HepG2 (cell line): Measurements from ENCODE around the gene LSM2. TPM values are rescaled to one million over a fixed set of nuclear protein-coding genes. Genes with fewer than 3 reads are reported as not detected.

Experiments used
- ADNP ChIP-seq: sonication (generic); formaldehyde crosslinking; IDR thresholded peaks from 2 replicates; pipeline ENCODE4 v1.4.0; 2020; ENCODE audit warnings: missing genetic modification reagents
- DRAP1 ChIP-seq: IDR thresholded peaks from 2 replicates; pipeline ENCODE4 v1.6.1; 2016; ENCODE audit warnings: missing genetic modification reagents, missing compliant biosample characterization
- E2F5 ChIP-seq: sonication (generic); formaldehyde crosslinking; conservative IDR thresholded peaks from 2 replicates; pipeline ENCODE4 v1.4.0; 2020; ENCODE audit warnings: missing genetic modification reagents
- GFI1 ChIP-seq: sonication (generic); formaldehyde crosslinking; IDR thresholded peaks from 2 replicates; pipeline ENCODE4 v1.5.0; 2020; ENCODE audit warnings: missing genetic modification reagents, mild to moderate bottlenecking, borderline replicate concordance
- HNF4A ChIP-seq: sonication (generic); formaldehyde crosslinking; IDR thresholded peaks from 2 replicates; pipeline ENCODE4 v1.4.0; 2020; ENCODE audit warnings: missing genetic modification reagents
- HNRNPH1 ChIP-seq: fragments of 200-400 bp; formaldehyde crosslinking; optimal IDR thresholded peaks from 2 replicates; pipeline ENCODE3; 2017; ENCODE audit warnings: mild to moderate bottlenecking, low read depth, low read length
- JARID2 ChIP-seq: sonication (generic); formaldehyde crosslinking; IDR thresholded peaks from 2 replicates; pipeline ENCODE4 v1.8.1; 2023; ENCODE audit warnings: missing genetic modification reagents, inconsistent platforms; ENCODE audit not compliant: insufficient replicate concordance
- KDM2A ChIP-seq: sonication (generic); formaldehyde crosslinking; IDR thresholded peaks from 2 replicates; pipeline ENCODE4 v1.4.0; 2020; ENCODE audit warnings: low read depth, missing genetic modification reagents, borderline replicate concordance
- MYNN ChIP-seq: sonication (generic); formaldehyde crosslinking; IDR thresholded peaks from 2 replicates; pipeline ENCODE4 v1.4.0; 2020; ENCODE audit warnings: mild to moderate bottlenecking, low read depth, missing genetic modification reagents
- RORA ChIP-seq: sonication (generic); formaldehyde crosslinking; IDR thresholded peaks from 2 replicates; pipeline ENCODE4 v1.5.0; 2020; ENCODE audit warnings: mild to moderate bottlenecking, missing genetic modification reagents, moderate library complexity
- SIX4 ChIP-seq: sonication (generic); formaldehyde crosslinking; IDR thresholded peaks from 2 replicates; pipeline ENCODE4 v1.4.0; 2020; ENCODE audit warnings: missing genetic modification reagents
- SRSF1 ChIP-seq: fragments of 200-400 bp; formaldehyde crosslinking; optimal IDR thresholded peaks from 2 replicates; pipeline ENCODE3; 2017; ENCODE audit warnings: mild to moderate bottlenecking, low read depth, low read length, moderate library complexity
- TOPORS ChIP-seq: sonication (generic); formaldehyde crosslinking; IDR thresholded peaks from 2 replicates; pipeline ENCODE4 v1.8.0; 2023; ENCODE audit warnings: mild to moderate bottlenecking, missing genetic modification reagents
- USF2 ChIP-seq, 2 experiments: sonication (generic) in 1 of 2; formaldehyde crosslinking in 1 of 2; IDR thresholded peaks; 2 replicates each; pipeline versions ENCODE4 v1.5.1 to v1.6.1; 2011 to 2020; ENCODE audit warnings: borderline replicate concordance in 1 of 2, low read depth in 1 of 2, low read length in 1 of 2, mild to moderate bottlenecking in 1 of 2, missing genetic modification reagents in 1 of 2, moderate library complexity in 1 of 2
- ZFP62 ChIP-seq: sonication (generic); formaldehyde crosslinking; IDR thresholded peaks from 2 replicates; pipeline ENCODE4 v1.4.0; 2020; ENCODE audit warnings: missing genetic modification reagents
- ZNF121 ChIP-seq: sonication (generic); formaldehyde crosslinking; IDR thresholded peaks from 2 replicates; pipeline ENCODE4 v1.5.0; 2020; ENCODE audit warnings: mild to moderate bottlenecking, missing genetic modification reagents
- ZNF362 ChIP-seq: sonication (generic); formaldehyde crosslinking; IDR thresholded peaks from 2 replicates; pipeline ENCODE4 v1.4.0; 2020; ENCODE audit warnings: missing genetic modification reagents, mild to moderate bottlenecking, borderline replicate concordance
- ZNF430 ChIP-seq: sonication (generic); formaldehyde crosslinking; IDR thresholded peaks from 2 replicates; pipeline ENCODE4 v1.9.0; 2021; ENCODE audit warnings: mild to moderate bottlenecking, missing genetic modification reagents
- ZNF468 ChIP-seq: sonication (generic); formaldehyde crosslinking; IDR thresholded peaks from 2 replicates; pipeline ENCODE4 v1.8.0; 2022; ENCODE audit warnings: mild to moderate bottlenecking, moderate library complexity, missing genetic modification reagents
- ZNF512B ChIP-seq: sonication (generic); formaldehyde crosslinking; IDR thresholded peaks from 2 replicates; pipeline ENCODE4 v1.5.1; 2020; ENCODE audit warnings: missing genetic modification reagents, mild to moderate bottlenecking, borderline replicate concordance
- ZNF749 ChIP-seq: sonication (generic); formaldehyde crosslinking; IDR thresholded peaks from 2 replicates; pipeline ENCODE4 v1.8.0; 2022; ENCODE audit warnings: mild to moderate bottlenecking, missing genetic modification reagents, moderate library complexity, borderline replicate concordance
- ZNF879 ChIP-seq: sonication (generic); formaldehyde crosslinking; IDR thresholded peaks from 2 replicates; pipeline ENCODE4 v1.8.1; 2023; ENCODE audit warnings: missing genetic modification reagents
- polyA plus RNA-seq, 8 experiments: library from polyadenylated mRNA; depleted of rRNA in 3 of 8; stranded (reverse) in 7 of 8; unstranded in 1 of 8; fragments of >200 nt; fragmentation: Illumina TruSeq in 4 of 8; extraction: Trizol in 4 of 8; gene quantifications; 2 replicates each; pipeline versions ENCODE4 v1.2.1 to v1.2.3, GENCODE V29; 2011 to 2016; ENCODE audit warnings: low read depth in 4 of 8, missing spikeins in 1 of 8, mixed read lengths in 1 of 8; ENCODE audit not compliant: insufficient read depth in 1 of 8
- total RNA-seq, 5 experiments: library from RNA; depleted of rRNA; stranded (reverse); fragments of >200 nt; fragmentation: Illumina TruSeq; extraction: Trizol; gene quantifications; 2 replicates each; pipeline ENCODE4 v1.2.3, GENCODE V29; 2016; ENCODE audit warnings: low read depth in 1 of 5

LSM2 gene
- total and polyA plus RNA-seq, 2 of the 13 experiments (the other 11 are each of a cell fraction or from before 2014, with no cell fraction given), result 69.4 to 90.5 TPM

- peak; percentile 65 for TF ChIP-seq SRSF1
- TF ChIP-seq TOPORS (CRISPR knock-in tag), result no peak
- no peak for TF ChIP-seq SIX4 (CRISPR knock-in tag)
- no peak for TF ChIP-seq ZNF121
- TF ChIP-seq E2F5 (CRISPR knock-in tag), result no peak
- peak; percentile 98 for TF ChIP-seq DRAP1 (CRISPR knock-in tag)
- no peak for TF ChIP-seq ADNP
- no peak; the same call in 1 of the 2 replicates for TF ChIP-seq GFI1 (CRISPR knock-in tag)
- peak; percentile 43; the same call in 1 of the 2 replicates for TF ChIP-seq ZNF430 (CRISPR knock-in tag)
- TF ChIP-seq ZNF362, result no peak
- TF ChIP-seq USF2 (IDR thresholded peaks at IDR 0.05; ENCODE audit: low read depth, low read length), result no peak
- TF ChIP-seq USF2 (CRISPR knock-in tag; IDR thresholded peaks at IDR 0.05; ENCODE audit: borderline replicate concordance), result no peak
- TF ChIP-seq KDM2A (CRISPR knock-in tag), result peak; percentile 49; the same call in 1 of the 2 replicates
- TF ChIP-seq HNF4A, result no peak
- TF ChIP-seq JARID2 (CRISPR knock-in tag), result no peak
- peak; percentile 19; the same call in 1 of the 2 replicates for TF ChIP-seq ZNF749 (CRISPR knock-in tag)
- TF ChIP-seq ZNF512B (CRISPR knock-in tag), result no peak
- TF ChIP-seq MYNN (CRISPR knock-in tag), result no peak
- TF ChIP-seq HNRNPH1, result no peak
- no peak for TF ChIP-seq ZNF468 (CRISPR knock-in tag)
- 0 out of 2 replicates have a peak, but pooled peaks have one; percentile 77 for TF ChIP-seq ZNF879 (CRISPR knock-in tag)
- TF ChIP-seq ZFP62 (CRISPR knock-in tag), result no peak
- TF ChIP-seq RORA (CRISPR knock-in tag), result no peak
These were observed 8.5 kb upstream of the LSM2 start, which contains the start of the genes HSPA1A and HSPA1L (continued) for GRCh38 chr6:31815025-31815838.
